Measurements from ENCODE around the gene ZNF182. TPM values are rescaled to one million over a fixed set of nuclear protein-coding genes. Genes with fewer than 3 reads are reported as not detected.

ZNF182 gene
- total and polyA plus RNA-seq, 4 donors = 0.97 to 3.1 (median 2.2) TPM

- Histone ChIP-seq H3K4me3 (ENCODE audit: low read depth in 1 of 3, low read length in 3 of 3) (no peak overlapping the region), H3K27ac (ENCODE audit: low read depth in 1 of 2, low read length in 2 of 2) (no peak overlapping the region), H3K36me3 (ENCODE audit: control insufficient read depth in 4 of 4, insufficient read depth in 3 of 4, low read depth in 1 of 4, low read length in 3 of 4) (no peaks in the 10 kb centered on the region), H3K9ac (ENCODE audit: low read depth in 1 of 2, low read length in 2 of 2) (no peak overlapping the region), H3K9me3 (ENCODE audit: control insufficient read depth in 4 of 4, low read length in 3 of 4) (peaks cover 0 to 11% (median 2%) of the 10 kb centered on the region in 4 donors), H3K27me3 (ENCODE audit: control insufficient read depth in 4 of 4, insufficient read depth in 4 of 4, low read length in 3 of 4) (no peaks in the 10 kb centered on the region), H3K4me1 (ENCODE audit: control insufficient read depth in 4 of 4, insufficient read depth in 4 of 4, low read length in 3 of 4) (no peaks in the 10 kb centered on the region)
- DNase-seq (ENCODE audit: low spot score) = no peak
- TF ChIP-seq HNF4G (IDR thresholded peaks at IDR 0.05) (no peak), HNF4A (conservative IDR thresholded peaks at IDR 0.05) (no peak), MAX (IDR thresholded peaks at IDR 0.05) (no peak), JUND (IDR thresholded peaks at IDR 0.05) (no peak), TAF1 (conservative IDR thresholded peaks at IDR 0.05) (no peak), FOXA2 (IDR thresholded peaks at IDR 0.05) (no peak), YY1 (IDR thresholded peaks at IDR 0.05) (no peak), SP1 (IDR thresholded peaks at IDR 0.05) (no peak), REST (IDR thresholded peaks at IDR 0.05) (no peak)
- 80% methylated on average over 4 of the region's 4 CpGs for WGBS
Observed at GRCh38 chrX:47941423-47941822, 62.4 kb downstream of the ZNF182 start.

GRCh38 chrX:47940448-47940847 is 63.3 kb downstream of the ZNF182 start:
- Histone ChIP-seq H3K9me3 (ENCODE audit: control insufficient read depth in 4 of 4, low read length in 3 of 4) (peaks cover 0 to 11% (median 2%) of the 10 kb centered on the region in 4 donors), H3K4me3 (ENCODE audit: low read depth in 1 of 3, low read length in 3 of 3) (no peak overlapping the region), H3K36me3 (ENCODE audit: control insufficient read depth in 4 of 4, insufficient read depth in 3 of 4, low read depth in 1 of 4, low read length in 3 of 4) (no peaks in the 10 kb centered on the region), H3K4me1 (ENCODE audit: control insufficient read depth in 4 of 4, insufficient read depth in 4 of 4, low read length in 3 of 4) (no peaks in the 10 kb centered on the region), H3K9ac (ENCODE audit: low read depth in 1 of 2, low read length in 2 of 2) (no peak overlapping the region), H3K27me3 (ENCODE audit: control insufficient read depth in 4 of 4, insufficient read depth in 4 of 4, low read length in 3 of 4) (no peaks in the 10 kb centered on the region), H3K27ac (ENCODE audit: low read depth in 1 of 2, low read length in 2 of 2) (no peak overlapping the region)
- TF ChIP-seq REST (IDR thresholded peaks at IDR 0.05) (no peak), CTCF (IDR thresholded peaks at IDR 0.05; ENCODE audit: low read depth, low read length, missing input control) (no peak), RAD21 (IDR thresholded peaks at IDR 0.05) (no peak), HNF4G (IDR thresholded peaks at IDR 0.05) (no peak), RXRA (IDR thresholded peaks at IDR 0.05) (no peak), ZBTB33 (IDR thresholded peaks at IDR 0.05) (no peak), GABPA (IDR thresholded peaks at IDR 0.05 in 1 of 2, conservative IDR thresholded peaks at IDR 0.05 in 1 of 2) (no peak), NR2F2 (IDR thresholded peaks at IDR 0.05) (no peak)
- DNase-seq (ENCODE audit: low spot score) = no peak
- 96% methylated on average over 4 of the region's 4 CpGs for WGBS
